Astrocyte of the cerebellum (primary cell): ENCODE data around the gene CFAP20.
A peak's percentile ranks its signal among the peaks of the same experiment; 100 is the strongest.

Experiments used
- DNase-seq: peaks from one replicate; pipeline ENCODE4 v3.0.0-alpha.2; 2011; ENCODE audit warnings: low read depth
- H3K4me3 ChIP-seq: 2 replicates; pipeline ENCODE4 v1.5.1; 2011; ENCODE audit warnings: mild to moderate bottlenecking, low read depth, low read length, moderate library complexity
- CTCF ChIP-seq: IDR thresholded peaks from 2 replicates; pipeline ENCODE4 v1.5.1; 2012; ENCODE audit warnings: low read length, low read depth, moderate library complexity, mild to moderate bottlenecking; ENCODE audit errors: missing control alignments
- in situ Hi-C: cut with HindIII; loops from 2 replicates; pipeline ENCODE4 v1.10.0; 2017; ENCODE audit warnings: low sequenced_read_pairs

CFAP20 gene

GRCh38 chr16:58138852-58139251, 9.7 kb upstream of the CFAP20 start:
- in situ Hi-C loops: no loop called here
- TF ChIP-seq CTCF: no peak
- DNase-seq: no peak
- H3K4me3 ChIP-seq: no peak overlapping the region

- in situ Hi-C loops: no loop called here
- DNase-seq: no peak
- H3K4me3 ChIP-seq: no peak overlapping the region
- TF ChIP-seq CTCF: no peak
These were observed 8.4 kb upstream of the CFAP20 start for GRCh38 chr16:58137581-58137980.

GRCh38 chr16:58128711-58129096, 477 bp downstream of the CFAP20 start:
- DNase-seq: no peak
- peak overlapping the region; percentile 93 for H3K4me3 ChIP-seq
- no peak for TF ChIP-seq CTCF
- in situ Hi-C loops: no loop called here

- in situ Hi-C loops: no loop called here
- DNase-seq: no peak
- TF ChIP-seq CTCF: no peak
- H3K4me3 ChIP-seq: peak overlapping the region; percentile 93
These were observed 975 bp downstream of the CFAP20 start for GRCh38 chr16:58128181-58128631.

- H3K4me3 ChIP-seq: peak overlapping the region; percentile 93
- no peak for DNase-seq
- TF ChIP-seq CTCF: peak; percentile 41
- in situ Hi-C loops: no loop called here
These were observed 1.5 kb downstream of the CFAP20 start for GRCh38 chr16:58127634-58128033.

- peak overlapping the region; percentile 93 for H3K4me3 ChIP-seq
- in situ Hi-C loops: no loop called here
- DNase-seq: peak; percentile 27
- peak; percentile 17 for TF ChIP-seq CTCF
These were observed 2.1 kb downstream of the CFAP20 start for GRCh38 chr16:58127033-58127556.

GRCh38 chr16:58126451-58126961, 2.7 kb downstream of the CFAP20 start:
- peak overlapping the region; percentile 9 for H3K4me3 ChIP-seq
- in situ Hi-C loops: no loop called here

More at GRCh38 chr16:58126451-58126961, 2.7 kb downstream of the CFAP20 start:
- no peak for TF ChIP-seq CTCF
- no peak for DNase-seq
